PC-9 (cell line): Measurements from ENCODE around the gene C19orf25.

ENCODE experiments used
- CTCF ChIP-seq: fragments of 200-600 bp; sonication (generic); conservative IDR thresholded peaks from 2 replicates; pipeline ENCODE4 v1.6.1; 2017; ENCODE audit warnings: mixed run types, antibody characterized with exemption, mild to moderate bottlenecking, moderate library complexity
- EZH2 ChIP-seq: fragments of 200-600 bp; sonication (generic); IDR thresholded peaks from 2 replicates; pipeline ENCODE4 v1.8.0; 2017; ENCODE audit warnings: antibody characterized with exemption, low read depth

- TF ChIP-seq CTCF (no peak), EZH2 (no peak)
Measured at GRCh38 chr19:1467490-1468273, 11.3 kb downstream of the C19orf25 start.
